Epidermal melanocyte (primary cell): ENCODE data around the gene GAB1.
"Not testable (repeated sequence)": the region's sequence is repeated elsewhere in the genome, so short reads cannot be mapped to it uniquely, and the experiment has no call there.

ENCODE experiments used
- DNase-seq: peaks from one replicate; pipeline ENCODE4 v3.0.0; 2011; ENCODE audit warnings: low spot score; ENCODE audit not compliant: insufficient read length

Gene GAB1

DNA sequence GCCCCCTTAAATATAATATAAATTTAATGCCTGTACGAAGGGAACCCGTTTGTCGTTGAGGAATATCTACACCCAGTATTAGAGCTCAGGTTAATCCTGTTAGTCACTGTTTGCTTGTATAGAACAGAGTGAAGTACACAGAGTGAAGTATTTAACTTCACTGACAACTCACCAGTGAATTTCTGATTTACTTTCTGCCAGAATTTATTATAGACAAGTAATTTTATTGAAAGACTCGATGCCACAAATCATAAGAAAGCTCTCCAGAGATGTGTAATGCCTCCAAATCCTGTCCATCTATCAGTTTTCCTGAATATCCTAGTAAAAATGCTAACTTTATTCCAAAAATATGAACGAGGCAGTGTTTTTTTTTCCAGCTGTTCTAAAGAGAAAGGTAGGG lies 1.6 kb downstream of the GAB1 start:
- DNase-seq = no peak

DNA sequence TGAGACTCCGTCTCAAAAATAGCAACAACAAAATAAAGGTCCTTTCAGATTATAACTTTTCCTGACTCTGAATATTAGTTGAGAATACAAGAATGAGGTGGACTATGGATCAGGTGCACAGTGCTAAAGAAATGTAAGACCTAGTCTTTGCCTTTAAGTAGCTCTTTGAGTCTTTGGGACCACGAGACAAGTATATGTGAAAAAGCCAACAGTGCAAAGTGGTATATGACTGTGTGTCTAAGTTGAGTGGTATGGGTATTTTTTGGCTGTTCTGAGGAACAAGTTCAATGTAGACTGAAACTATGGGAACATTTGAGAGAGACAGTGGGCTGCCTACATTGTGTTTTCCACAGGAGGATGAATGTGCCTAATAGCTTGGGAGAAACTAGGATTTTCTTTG lies 2.8 kb downstream of the GAB1 start:
- no peak for DNase-seq

DNA sequence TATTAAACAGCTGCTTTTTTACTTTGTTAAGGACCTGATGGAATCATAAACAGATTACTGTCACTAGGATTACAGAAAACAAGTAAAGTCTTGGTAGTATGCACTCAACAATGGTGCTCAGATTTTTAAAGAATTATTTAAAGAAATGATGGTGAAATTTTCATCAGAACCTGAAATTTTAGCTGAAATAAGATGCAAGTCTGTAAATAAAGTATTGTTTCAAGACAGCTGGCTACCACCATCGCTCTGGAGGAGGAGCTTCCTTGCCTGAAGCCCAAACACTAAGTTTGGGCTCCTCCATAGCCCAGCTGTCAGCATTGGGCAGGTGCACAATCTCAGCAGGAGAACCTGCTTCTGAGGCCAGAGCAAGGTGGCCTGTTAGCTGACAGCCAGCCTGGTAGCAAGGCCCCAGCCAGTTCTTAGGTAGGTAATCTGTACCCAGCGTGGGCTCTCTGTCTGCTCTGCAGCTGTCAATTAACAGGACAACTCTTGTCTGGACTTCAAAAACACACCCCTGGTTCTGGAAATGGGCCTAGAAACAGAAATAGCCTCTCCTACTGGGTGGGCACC lies 4.6 kb downstream of the GAB1 start:
- DNase-seq = no peak

DNA sequence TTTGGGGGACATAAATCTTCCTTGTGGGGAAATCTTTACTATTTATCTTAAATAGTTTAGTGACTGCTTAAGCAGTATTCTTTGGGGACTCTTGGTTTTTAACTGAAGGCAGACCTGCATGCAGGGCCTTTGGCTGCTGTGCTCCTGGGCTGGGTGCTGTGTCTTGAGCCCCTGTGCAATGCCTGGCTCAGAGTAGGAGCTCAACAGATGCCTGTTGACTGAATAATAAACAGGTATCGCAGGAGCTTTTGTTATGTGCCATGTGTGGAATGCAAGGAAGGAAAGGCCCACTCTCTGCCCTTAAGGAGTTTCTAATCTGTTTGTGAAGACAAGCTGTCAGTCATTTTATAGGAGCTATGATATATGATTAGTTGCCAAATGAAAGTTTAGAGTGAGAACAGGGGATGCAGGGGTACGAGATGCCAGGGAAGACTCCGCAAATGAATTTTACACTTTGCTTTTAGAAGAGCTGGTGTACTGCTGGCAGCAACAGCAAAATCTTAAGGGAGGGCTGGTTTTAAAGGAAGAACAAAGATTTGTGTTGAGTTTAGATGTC lies 6.7 kb downstream of the GAB1 start:
- DNase-seq = no peak

DNA sequence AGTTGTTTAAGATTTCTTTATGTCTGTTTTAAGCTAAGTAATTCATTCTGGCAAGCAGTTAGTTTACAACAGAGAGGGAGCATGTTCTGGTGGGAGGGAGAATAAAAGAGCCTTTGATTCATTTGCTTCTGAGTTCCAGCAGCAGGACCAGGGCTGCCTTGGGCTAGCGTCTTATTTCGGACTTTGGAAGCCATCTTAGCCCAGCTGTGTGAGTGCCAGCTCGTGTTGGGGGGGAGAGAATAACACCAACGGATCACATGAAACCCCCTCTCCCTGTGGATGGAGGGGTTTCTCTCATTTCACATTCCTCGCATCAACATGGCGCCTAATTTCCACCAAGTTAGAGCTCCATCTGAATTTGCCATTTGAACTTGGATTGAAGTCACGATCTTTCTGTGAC lies 7.4 kb downstream of the GAB1 start:
- peak; percentile 48 for DNase-seq

DNA sequence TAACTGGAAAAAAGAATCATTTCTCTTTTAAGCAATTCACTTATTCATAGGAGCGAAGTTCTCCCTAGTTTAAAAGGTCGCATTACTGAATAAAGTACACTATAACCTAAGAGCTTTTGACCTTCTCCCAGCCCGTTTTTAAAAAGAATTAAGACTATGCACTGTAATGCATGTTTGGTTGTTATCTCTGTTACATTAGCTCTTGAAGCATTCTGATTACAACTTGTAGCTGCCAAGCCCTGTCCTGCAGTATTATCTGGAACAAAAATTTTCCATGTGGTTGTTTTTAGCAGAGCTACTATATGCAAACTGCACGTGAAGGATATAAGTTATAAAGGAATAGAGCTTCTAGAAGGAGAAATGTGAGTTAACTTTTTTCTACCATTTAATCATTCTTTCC lies 8.1 kb downstream of the GAB1 start:
- DNase-seq = no peak

DNA sequence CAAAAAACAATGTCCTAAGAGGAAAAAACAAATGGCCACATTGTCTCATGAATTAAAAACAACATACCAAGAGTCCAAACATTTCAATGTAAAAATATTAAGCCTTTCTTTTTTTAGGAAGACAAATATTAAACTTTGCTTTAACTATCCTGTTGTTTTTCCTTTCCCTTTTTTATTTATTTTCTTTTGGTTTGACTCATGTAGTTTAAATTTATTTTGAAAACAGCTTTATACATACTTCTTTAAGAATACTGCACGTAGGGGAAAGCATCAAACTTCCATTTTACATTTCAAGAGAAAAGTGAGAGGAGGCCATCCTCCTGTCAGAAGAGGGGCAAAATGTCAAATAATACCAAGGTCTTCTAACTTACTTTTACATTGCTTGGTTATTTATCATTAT lies 8.7 kb downstream of the GAB1 start:
- DNase-seq = no peak

DNA sequence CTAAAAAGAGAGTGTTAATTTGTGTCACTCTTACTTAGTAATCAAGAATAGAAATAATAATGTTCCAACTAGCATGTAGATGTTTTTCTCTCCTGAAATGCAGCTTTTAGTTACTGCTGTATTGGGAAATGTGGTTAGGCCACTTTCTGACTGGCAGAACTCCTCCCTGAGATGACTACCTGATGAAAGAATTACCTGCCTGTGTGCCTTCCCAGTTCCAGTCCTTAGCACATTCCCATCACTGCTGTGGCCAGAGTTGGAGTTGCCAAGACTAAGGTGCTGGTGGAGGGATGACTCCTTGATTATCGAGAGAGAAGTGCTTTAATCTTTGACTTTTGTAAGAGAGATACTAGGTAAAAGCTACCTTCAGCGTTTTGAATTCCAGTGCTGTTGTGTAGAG lies 9.5 kb downstream of the GAB1 start:
- DNase-seq = no peak

DNA sequence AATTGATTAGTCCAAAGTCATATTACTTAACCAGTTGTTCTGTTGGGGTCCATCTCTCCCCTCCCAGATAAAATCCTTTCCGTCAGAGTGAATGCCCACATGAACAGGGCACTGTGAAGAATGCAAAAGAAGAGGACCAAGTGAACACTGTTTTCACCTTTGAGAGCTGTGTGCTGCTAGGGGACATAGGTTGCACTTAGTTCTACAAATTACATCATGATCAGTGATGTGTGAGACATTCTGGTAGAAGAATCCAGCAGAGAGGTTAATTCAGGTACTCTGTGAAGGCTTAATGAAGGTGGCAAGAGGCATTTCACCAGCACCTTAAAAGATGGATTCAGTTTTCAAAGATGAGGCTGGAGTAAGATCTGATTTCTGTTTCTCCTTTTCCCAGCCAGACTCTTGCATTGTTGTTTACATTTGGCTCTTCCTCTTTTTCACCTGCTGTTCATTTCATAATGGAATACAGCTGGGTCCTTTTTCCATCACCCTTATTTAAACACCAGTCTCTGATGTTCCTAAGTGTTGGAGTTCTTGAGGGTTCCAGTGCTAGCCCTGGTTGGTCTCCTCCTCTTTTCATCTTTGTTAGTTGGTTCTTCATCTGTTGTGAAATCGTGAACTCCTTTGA lies 10.9 kb downstream of the GAB1 start:
- no peak for DNase-seq

DNA sequence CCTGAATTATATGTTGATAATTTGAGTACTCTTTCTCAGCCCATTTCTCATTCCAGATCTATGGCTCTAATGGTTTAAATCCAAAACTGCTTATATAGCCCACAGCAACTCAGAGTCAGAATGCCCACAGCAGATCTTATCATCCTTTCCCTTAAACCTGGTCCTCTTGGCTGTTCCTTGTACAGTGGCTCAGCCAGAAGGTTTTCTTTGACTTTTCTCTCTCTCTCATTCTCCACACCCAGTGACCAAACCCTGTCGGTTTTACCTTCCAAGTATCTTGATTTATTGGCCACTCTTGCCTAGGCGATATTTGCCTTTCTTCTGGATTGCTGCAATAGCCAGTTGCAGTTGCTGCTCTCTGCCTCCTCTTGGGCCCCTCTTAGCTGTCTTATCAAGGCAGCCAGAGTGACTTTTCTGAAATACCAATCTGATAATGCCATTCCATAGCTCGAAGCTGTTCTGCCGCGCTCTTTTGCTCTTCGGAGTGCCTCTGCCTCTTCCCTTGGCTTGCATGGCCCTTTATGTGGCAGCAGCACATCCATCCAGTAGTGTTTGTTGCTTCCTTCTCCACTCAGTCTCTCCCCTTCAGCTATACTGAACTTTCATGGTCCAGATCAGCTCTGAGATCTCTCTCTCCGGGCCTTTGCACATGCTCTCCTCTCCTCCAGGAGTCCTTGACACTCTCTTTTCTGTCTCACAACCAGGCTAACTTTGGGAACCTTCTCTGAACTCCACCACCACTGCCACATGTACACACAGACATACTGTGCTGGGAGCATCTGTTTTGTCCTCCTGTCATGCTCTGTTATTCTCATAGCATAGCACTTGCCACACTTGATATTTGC lies 11.8 kb downstream of the GAB1 start:
- DNase-seq = no peak

DNA sequence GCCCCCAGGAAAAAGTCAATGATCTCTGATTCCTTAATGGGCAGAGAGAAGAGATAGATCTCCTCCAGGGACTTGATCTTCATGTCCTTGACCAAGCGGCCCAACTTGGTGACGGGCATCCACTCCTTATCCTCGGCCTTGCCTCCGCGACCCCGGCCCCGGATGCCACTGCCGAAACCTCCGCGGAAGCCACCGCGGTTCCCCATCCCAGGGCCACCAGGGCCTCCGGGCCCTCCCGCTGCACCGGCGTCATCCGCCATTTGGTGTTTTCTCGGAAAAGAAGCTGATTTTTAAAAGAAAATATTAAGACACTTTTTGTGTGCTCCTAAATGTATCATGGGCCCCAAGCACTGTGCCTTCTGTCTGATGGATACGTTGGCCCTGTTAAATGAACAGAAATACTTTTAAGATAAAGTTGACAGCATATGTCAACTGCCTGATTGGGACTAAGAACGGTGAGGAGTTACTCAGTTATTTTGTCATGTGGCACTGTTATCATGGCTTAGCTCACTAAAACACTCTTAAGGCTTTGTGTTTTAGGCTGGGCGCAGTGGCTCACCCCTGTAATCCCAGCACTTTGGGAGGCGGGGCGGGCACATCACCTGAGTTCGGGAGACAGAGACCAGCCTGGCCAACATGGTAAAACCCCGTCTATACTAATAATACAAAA lies 13.3 kb downstream of the GAB1 start:
- not testable (repeated sequence) for DNase-seq

DNA sequence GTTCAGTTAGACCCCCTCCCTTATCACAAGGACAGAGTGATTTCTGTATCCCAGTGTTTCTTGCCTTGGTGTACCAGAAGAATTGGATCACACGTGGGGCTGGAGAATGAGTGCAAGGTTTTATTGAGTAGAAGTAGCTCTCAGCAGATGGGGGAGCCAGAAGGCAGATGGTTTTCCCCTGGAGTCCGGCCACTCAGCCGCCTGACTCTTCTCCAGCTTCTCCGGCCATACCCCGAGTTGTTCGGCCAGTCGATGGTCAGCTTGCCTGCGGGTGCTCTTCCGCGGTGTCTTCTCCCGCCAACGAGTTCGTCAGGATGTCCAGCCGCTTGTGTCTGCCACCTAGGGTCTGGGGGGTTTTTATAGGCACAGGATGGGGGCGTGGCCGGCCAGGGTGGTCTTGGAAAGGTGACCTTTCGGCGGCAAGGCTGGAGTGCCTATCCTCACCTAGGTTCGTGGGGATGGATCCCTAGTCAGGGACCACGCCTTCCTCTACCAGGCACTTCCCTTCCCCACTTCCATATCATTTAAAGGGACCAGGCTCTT lies 14.5 kb downstream of the GAB1 start:
- DNase-seq = no peak

DNA sequence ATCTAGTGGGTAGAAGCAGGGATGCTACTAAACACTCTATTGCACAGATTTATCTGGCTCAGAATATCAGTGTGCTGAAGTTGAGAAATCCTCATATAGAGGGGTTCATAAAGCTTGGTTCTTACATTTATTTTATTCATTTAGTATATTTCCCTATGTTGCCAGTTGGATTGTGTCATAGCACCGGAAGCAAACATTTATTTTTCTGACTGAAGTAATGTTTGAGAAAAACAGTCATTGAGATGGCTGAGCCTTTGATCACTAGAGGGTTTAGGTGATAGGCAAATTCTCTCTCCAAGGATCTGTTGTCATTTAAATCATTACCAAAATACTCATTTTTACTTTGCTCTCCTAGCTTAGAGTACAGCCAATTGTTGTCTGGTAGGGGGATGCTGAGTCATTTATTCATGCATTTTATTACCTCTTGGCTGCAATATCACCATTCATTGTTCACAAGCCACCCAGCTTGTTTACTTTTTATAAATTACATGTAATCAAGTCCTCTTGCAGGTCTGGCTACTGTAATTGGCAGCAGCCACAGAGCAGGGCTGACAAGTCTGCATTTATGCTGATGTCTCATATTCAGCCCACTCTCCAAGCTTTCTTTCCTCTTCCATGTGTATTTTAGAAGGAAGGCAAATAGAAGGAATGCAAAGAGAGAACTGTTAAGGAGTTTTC lies 15.2 kb downstream of the GAB1 start:
- peak; percentile 15 for DNase-seq

DNA sequence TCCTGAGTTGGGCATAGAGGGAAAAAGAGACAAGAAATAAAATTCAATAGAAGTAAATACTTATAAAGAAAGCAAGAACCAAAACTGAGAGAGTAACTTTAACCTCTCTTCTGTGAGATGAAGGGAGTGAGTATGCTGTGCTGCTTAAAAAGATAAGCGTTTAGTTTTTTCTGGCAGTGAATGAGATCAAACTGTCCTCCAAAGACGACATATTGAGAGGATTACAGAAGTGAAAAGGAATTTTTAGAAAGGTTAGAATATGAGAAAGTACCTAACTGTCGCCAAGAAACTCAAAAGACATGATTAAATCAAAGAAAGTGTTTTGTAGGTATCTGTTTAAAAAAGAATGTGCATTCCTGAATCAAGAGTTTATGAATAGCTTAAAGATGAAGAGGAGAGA lies 16.0 kb downstream of the GAB1 start:
- DNase-seq = no peak

DNA sequence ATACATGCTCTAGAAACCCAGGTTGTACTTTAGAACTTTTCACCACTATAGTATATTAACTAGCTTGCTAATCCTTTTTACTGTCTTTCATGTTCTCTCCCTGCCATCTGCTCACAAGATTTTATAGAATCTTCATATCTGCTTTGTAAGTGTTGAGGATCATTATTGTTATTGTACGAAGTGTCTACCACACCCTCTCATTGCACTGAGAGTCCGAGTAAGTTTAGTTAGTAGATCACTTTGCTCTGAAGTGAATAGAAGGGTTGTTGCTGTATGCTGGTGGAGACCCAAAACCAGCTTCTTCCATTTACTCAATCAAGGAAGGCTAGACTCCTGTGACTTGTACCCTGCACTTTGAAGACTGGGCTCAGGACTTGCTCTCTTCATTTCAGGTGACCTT lies 17.1 kb downstream of the GAB1 start:
- no peak for DNase-seq

DNA sequence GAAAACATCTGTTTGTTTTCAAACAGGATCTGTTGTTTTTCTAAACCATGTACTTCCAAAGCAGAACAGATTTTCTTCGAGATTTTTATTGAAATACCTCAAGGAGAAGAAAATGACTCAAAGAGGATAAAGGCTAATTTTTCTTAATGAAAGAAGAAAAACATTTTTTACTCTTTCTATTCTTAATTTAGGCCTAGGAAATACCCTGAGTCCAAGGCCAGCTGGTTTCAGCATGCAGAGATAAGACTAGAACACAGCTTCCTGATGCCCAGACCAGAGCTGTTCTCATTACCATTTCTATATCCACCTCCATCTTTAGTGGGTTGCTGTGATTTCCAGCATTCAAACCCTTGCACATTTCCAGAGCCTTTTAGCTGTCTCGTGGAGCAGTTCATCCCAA lies 18.3 kb downstream of the GAB1 start:
- no peak for DNase-seq

DNA sequence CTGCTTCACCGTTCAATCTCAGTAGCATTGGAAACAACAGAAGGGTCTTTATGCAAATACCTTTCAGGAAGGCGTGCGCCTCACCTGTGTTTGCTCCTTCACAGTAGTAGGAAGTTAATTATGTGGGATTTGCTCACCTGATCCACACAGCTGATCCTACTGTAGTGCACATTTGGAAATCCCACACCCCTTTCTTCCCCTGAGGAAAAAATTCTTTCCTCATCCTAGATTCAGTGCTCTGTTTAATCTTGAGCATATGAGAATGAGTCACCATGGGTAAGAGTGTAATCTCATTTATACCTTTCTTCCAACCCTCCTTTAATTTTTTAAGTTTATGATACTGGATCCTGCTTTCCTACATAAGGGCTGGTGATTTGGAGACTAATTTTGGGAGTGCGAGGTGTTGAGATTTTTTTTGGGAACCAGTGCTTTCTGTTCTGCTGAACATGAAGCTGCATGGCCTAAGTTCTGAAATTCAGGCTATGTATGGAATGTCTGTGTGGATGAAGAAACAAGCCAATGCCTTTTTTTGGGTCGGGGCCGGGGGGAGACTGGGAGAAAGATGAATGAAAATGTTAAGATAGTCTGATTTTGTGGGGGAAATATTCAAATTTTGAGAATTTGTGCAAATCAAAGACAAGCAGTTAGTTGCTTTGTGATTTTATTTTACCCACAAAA lies 19.0 kb downstream of the GAB1 start:
- DNase-seq = no peak

DNA sequence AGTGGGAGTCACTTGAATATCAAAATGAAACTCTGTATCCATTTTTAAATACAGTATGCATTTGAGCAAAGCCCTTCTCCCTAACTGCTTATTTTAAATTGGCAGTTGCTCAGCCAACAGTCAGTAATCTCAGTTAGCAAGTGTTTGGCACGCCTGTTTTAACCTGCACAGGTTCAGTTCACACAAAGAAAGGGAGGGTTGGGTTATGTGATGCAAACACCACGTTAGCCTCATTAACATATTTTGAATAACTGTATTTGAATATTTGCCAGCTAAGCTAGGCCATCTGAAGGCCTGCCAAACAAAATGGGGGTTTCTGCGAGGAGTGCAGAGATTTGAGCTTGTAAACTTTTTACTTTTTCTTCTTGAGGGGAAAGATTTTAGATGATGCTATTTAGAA lies 19.8 kb downstream of the GAB1 start:
- DNase-seq = no peak

DNA sequence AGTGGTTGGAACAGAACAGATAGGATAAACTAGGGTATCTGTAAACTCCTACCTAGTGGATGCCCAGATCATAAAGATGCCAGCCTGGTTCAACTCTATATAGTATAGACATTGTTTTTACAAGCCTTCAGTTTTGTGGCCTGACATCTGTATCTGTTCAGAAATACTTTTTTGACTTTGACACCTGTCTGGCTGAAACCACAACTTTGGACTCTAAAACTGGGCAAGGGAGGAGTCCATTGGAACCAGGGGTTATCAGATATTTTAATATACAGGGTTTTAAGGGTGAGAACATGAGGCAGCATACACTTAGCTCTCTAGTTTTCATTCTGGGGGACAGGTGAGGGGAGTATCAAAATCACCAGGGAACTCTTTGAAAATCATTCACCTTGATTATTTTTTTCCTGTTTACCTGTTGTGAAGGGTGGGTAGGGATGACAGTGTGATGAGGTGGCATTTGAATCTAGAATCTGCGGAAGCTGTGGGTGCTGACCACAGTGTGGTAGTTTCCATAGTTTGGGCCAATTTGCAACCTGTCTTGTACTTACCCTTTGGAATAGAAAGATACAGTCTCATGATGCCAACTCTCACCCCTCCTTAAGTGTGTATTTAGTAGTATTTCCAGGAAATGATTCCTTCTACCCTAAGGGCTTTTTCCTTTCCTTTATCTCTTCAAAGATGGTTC lies 20.6 kb downstream of the GAB1 start:
- DNase-seq = no peak

DNA sequence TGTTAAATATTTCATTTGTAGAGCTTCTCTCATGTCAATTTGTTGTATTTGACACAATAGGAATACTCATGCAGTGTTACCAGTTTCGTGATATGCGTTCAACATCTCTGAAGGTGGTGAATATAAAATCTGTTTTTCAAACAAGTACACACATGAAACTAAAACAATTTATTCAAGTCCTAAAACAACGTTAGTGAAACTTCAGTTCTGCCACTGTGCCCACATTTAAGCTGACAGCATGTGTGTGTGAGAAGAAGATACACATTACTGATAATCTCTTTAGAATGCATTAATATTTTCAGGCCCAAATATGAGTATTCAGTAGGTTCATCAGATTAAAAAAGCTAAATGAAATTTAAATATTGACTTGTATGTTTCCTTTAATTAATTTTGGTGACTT lies 21.7 kb downstream of the GAB1 start:
- no peak for DNase-seq
